SK-N-SH (cell line): ENCODE data around the gene PFN1.

ENCODE experiments used
- CHD2 ChIP-seq: fragments of 150-350 bp; IDR thresholded peaks from 2 replicates; pipeline ENCODE4 v1.6.1; 2018; ENCODE audit warnings: low read length; ENCODE audit not compliant: partially characterized antibody
- CTCF ChIP-seq: fragments of 200-600 bp; sonication (generic); IDR thresholded peaks from 2 replicates; pipeline ENCODE4 v1.6.1; 2017; ENCODE audit warnings: antibody characterized with exemption, mild to moderate bottlenecking, moderate library complexity
- EP300 ChIP-seq, 2 experiments: IDR thresholded peaks; 2 replicates each; pipeline versions ENCODE4 v1.4.0 to v1.6.1; 2012; ENCODE audit warnings: borderline replicate concordance in 1 of 2, low read depth in 1 of 2, low read length in 1 of 2
- FOXM1 ChIP-seq: IDR thresholded peaks from 2 replicates; pipeline ENCODE4 v1.4.0; 2012; ENCODE audit warnings: low read depth, mild to moderate bottlenecking
- GABPA ChIP-seq: IDR thresholded peaks from 2 replicates; pipeline ENCODE4 v1.4.0; 2012; ENCODE audit warnings: low read depth, mild to moderate bottlenecking
- MXI1 ChIP-seq: IDR thresholded peaks from 2 replicates; pipeline ENCODE4 v1.6.1; 2012; ENCODE audit warnings: mild to moderate bottlenecking, low read depth, low read length, improper control_type of control experiment
- NFIC ChIP-seq: IDR thresholded peaks from 2 replicates; pipeline ENCODE4 v1.4.0; 2012; ENCODE audit warnings: borderline replicate concordance
- POLR2AphosphoS5 ChIP-seq: IDR thresholded peaks from 2 replicates; pipeline ENCODE4 v1.6.1; 2012; ENCODE audit warnings: low read depth, low read length
- RAD21 ChIP-seq: IDR thresholded peaks from 2 replicates; pipeline ENCODE4 v1.6.1; 2012; ENCODE audit warnings: mild to moderate bottlenecking, low read length
- RCOR1 ChIP-seq: fragments of 150-350 bp; IDR thresholded peaks from 2 replicates; pipeline ENCODE4 v1.6.1; 2017; ENCODE audit warnings: antibody characterized with exemption, low read length
- REST ChIP-seq: IDR thresholded peaks from 2 replicates; pipeline ENCODE4 v1.6.1; 2012; ENCODE audit warnings: mild to moderate bottlenecking, low read depth, low read length, moderate library complexity
- SIN3A ChIP-seq: IDR thresholded peaks from 2 replicates; pipeline ENCODE4 v1.6.1; 2012; ENCODE audit warnings: low read depth, mild to moderate bottlenecking, low read length, moderate library complexity, borderline replicate concordance
- TAF1 ChIP-seq: IDR thresholded peaks from 2 replicates; pipeline ENCODE4 v1.6.1; 2012; ENCODE audit warnings: low read depth, mild to moderate bottlenecking, low read length, moderate library complexity, borderline replicate concordance
- USF2 ChIP-seq: fragments of 150-350 bp; IDR thresholded peaks from 2 replicates; pipeline ENCODE4 v1.6.1; 2017; ENCODE audit warnings: antibody characterized with exemption, low read length, low read depth, borderline replicate concordance

GRCh38 chr17:4896332-4897197 lies 51.8 kb downstream of the PFN1 start:
- no peak for TF ChIP-seq GABPA
- no peak for TF ChIP-seq CTCF
- TF ChIP-seq REST = no peak
- TF ChIP-seq EP300 (IDR thresholded peaks at IDR 0.05; ENCODE audit: borderline replicate concordance in 1 of 2, low read depth in 1 of 2, low read length in 1 of 2) = no peak
- no peak for TF ChIP-seq TAF1
- TF ChIP-seq POLR2AphosphoS5 = no peak
- TF ChIP-seq FOXM1 = no peak
- TF ChIP-seq MXI1 = no peak
- no peak for TF ChIP-seq RCOR1
- TF ChIP-seq CHD2 = no peak
- TF ChIP-seq RAD21 = no peak
- no peak for TF ChIP-seq SIN3A
- TF ChIP-seq USF2 = no peak
- no peak for TF ChIP-seq NFIC
